Activated CD8-positive, alpha-beta T cell treated with anti-CD3 and anti-CD28 coated beads for 36 hours (primary cell): ENCODE measurements around the gene NRAP. TPM values are rescaled to one million over a fixed set of nuclear protein-coding genes. Genes with fewer than 3 reads are reported as not detected.

Source experiments
- ATAC-seq: fragments of 200-7000 bp; cut with Tn5 transposase; one replicate; pipeline ENCODE4 v1.10.0; 2021; ENCODE audit warnings: mild to moderate bottlenecking, moderate library complexity
- CTCF ChIA-PET: fragments of 350-600 bp; sonication (Branson Sonifier 250); formaldehyde crosslinking; loops from one replicate; lab custom pipeline; 2021; ENCODE audit warnings: antibody characterized with exemption; lab: Charles Lee
- POLR2A ChIA-PET: fragments of 350-600 bp; sonication (Branson Sonifier 250); formaldehyde crosslinking; loops from one replicate; lab custom pipeline; 2021; ENCODE audit warnings: antibody characterized with exemption; lab: Charles Lee
- DNase-seq: peaks from one replicate; pipeline ENCODE4 v3.0.0-alpha.2; 2020
- H3K27ac Mint-ChIP-seq: one replicate; pipeline ENCODE4 v1.8.0; 2021; ENCODE audit warnings: mild to moderate bottlenecking, mixed read lengths
- H3K27me3 Mint-ChIP-seq: one replicate; pipeline ENCODE4 v1.8.0; 2021; ENCODE audit warnings: mixed read lengths
- H3K36me3 Mint-ChIP-seq: one replicate; pipeline ENCODE4 v1.8.0; 2021; ENCODE audit warnings: low read depth, mixed read lengths
- H3K4me1 Mint-ChIP-seq: one replicate; pipeline ENCODE4 v1.8.0; 2021; ENCODE audit warnings: low read depth, mixed read lengths
- H3K4me3 Mint-ChIP-seq: one replicate; pipeline ENCODE4 v1.8.0; 2021; ENCODE audit warnings: mild to moderate bottlenecking, moderate library complexity, mixed read lengths
- H3K9me3 Mint-ChIP-seq: one replicate; pipeline ENCODE4 v1.8.0; 2021; ENCODE audit warnings: mixed read lengths
- intact Hi-C: fragments of 100-400 bp; cut with micrococcal nuclease; formaldehyde crosslinking; loops from one replicate; pipeline ENCODE4 v1.10.0; 2022
- total RNA-seq, 2 experiments: library from RNA; stranded (reverse); gene quantifications; one replicate each; pipeline ENCODE4 v1.2.3, GENCODE V29; 2021
- TF ChIP-seq, protein P1 (sequence below): fragments of 200-600 bp; IDR thresholded peaks from one replicate; pipeline ENCODE4 v1.8.0; 2022; ENCODE audit warnings: antibody characterized with exemption, mild to moderate bottlenecking

NRAP gene
- total RNA-seq, 2 experiments from 2014 or later = not detected

- CTCF ChIA-PET = interaction anchor here (1.1 to 1.3 kb wide), 2 partner anchors 54 to 169 kb away, joined by 3 read pairs; no protein-coding TSS in a partner anchor
- intact Hi-C loops = no loop called here
- no peak for ATAC-seq
Observed at GRCh38 chr10:113554214-113554613, 109.6 kb downstream of the NRAP start.

GRCh38 chr10:113553149-113553548, 110.7 kb downstream of the NRAP start:
- TF ChIP-seq, protein P1, sequence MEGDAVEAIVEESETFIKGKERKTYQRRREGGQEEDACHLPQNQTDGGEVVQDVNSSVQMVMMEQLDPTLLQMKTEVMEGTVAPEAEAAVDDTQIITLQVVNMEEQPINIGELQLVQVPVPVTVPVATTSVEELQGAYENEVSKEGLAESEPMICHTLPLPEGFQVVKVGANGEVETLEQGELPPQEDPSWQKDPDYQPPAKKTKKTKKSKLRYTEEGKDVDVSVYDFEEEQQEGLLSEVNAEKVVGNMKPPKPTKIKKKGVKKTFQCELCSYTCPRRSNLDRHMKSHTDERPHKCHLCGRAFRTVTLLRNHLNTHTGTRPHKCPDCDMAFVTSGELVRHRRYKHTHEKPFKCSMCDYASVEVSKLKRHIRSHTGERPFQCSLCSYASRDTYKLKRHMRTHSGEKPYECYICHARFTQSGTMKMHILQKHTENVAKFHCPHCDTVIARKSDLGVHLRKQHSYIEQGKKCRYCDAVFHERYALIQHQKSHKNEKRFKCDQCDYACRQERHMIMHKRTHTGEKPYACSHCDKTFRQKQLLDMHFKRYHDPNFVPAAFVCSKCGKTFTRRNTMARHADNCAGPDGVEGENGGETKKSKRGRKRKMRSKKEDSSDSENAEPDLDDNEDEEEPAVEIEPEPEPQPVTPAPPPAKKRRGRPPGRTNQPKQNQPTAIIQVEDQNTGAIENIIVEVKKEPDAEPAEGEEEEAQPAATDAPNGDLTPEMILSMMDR = no peak
- CTCF ChIA-PET = no interaction called here

More at GRCh38 chr10:113554214-113554613, 109.6 kb downstream of the NRAP start:
- Mint-ChIP-seq H3K9me3 (no peaks in the 10 kb centered on the region), H3K36me3 (no peaks in the 10 kb centered on the region), H3K27me3 (peaks cover 20% of the 10 kb centered on the region), H3K4me1 (no peaks in the 10 kb centered on the region), H3K4me3 (no peak overlapping the region), H3K27ac (no peak overlapping the region)
- DNase-seq = no peak
- TF ChIP-seq, protein P1 = no peak
- POLR2A ChIA-PET = no interaction called here

DNA sequence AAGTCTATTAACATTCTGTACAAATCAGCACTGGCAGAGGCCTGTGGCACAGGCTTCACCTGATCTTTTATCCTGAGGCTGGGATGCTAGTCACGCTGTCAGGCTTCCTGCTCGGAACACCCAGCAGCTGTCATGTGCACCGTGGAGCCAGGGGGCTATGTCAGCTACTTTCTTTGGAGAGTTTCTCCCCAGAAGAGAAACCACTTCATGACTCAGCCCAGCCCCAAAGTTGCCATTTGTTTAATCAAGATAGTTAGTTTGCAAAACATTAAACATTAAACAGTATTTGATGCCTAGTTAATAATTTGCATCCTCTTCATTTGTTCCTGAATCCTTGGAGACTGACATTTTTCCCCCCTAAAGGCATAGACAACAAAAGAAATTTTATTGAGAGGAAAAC, 111.1 kb downstream of the NRAP start, which contains the start of gene HABP2:
TSS of gene HABP2 (plus strand) at position 353 of the 400 bp plus-strand sequence. CDS start 69 bp downstream, outside the sequence.
- no peaks in the 10 kb centered on the region for H3K9me3 Mint-ChIP-seq
- CTCF ChIA-PET = no interaction called here
- no peak within 1 kb of the TSS for H3K4me3 Mint-ChIP-seq

More at GRCh38 chr10:113553149-113553548, 110.7 kb downstream of the NRAP start:
- ATAC-seq (no peak), DNase-seq (no peak)
- Mint-ChIP-seq H3K27me3 (peaks cover 20% of the 10 kb centered on the region), H3K36me3 (no peaks in the 10 kb centered on the region), H3K9me3 (no peaks in the 10 kb centered on the region), H3K27ac (no peak overlapping the region), H3K4me3 (no peak overlapping the region), H3K4me1 (no peaks in the 10 kb centered on the region)
- intact Hi-C loops = no loop called here
- POLR2A ChIA-PET = no interaction called here

GRCh38 chr10:113552014-113552413, 111.8 kb downstream of the NRAP start:
- Mint-ChIP-seq H3K36me3 (no peaks in the 10 kb centered on the region), H3K9me3 (no peaks in the 10 kb centered on the region), H3K27me3 (peaks cover 12% of the 10 kb centered on the region), H3K27ac (no peak overlapping the region), H3K4me1 (no peaks in the 10 kb centered on the region), H3K4me3 (no peak overlapping the region)
- CTCF ChIA-PET = no interaction called here
- no peak for ATAC-seq
- intact Hi-C loops = no loop called here
- DNase-seq = no peak
- TF ChIP-seq, protein P1 = no peak
- POLR2A ChIA-PET = no interaction called here

More for the DNA sequence above, 111.1 kb downstream of the NRAP start, which contains the start of gene HABP2:
- intact Hi-C loops = no loop called here
- Mint-ChIP-seq H3K27me3 (peaks cover 16% of the 10 kb centered on the region), H3K27ac (no peak within 1 kb of the TSS), H3K36me3 (no peaks in the 10 kb centered on the region), H3K4me1 (no peaks in the 10 kb centered on the region)
- DNase-seq (no peak), ATAC-seq (no peak)
- TF ChIP-seq, protein P1 = no peak
- POLR2A ChIA-PET = no interaction called here

GRCh38 chr10:113550365-113550764, 113.5 kb downstream of the NRAP start:
- Mint-ChIP-seq H3K4me1 (no peaks in the 10 kb centered on the region), H3K4me3 (no peak overlapping the region), H3K27me3 (peaks cover 7% of the 10 kb centered on the region), H3K9me3 (no peaks in the 10 kb centered on the region), H3K36me3 (no peaks in the 10 kb centered on the region), H3K27ac (no peak overlapping the region)
- TF ChIP-seq, protein P1 = no peak
- ATAC-seq (no peak), DNase-seq (no peak)
- ChIA-PET POLR2A (no interaction called here), CTCF (no interaction called here)
- intact Hi-C loops = no loop called here
